ENCODE results near the gene CACNA2D3. TPM values are rescaled to one million over a fixed set of nuclear protein-coding genes. Genes with fewer than 3 reads are reported as not detected.

CACNA2D3 gene
- polyA plus RNA-seq, 3 donors: 8.3 to 21.5 (median 10.4) TPM

DNA sequence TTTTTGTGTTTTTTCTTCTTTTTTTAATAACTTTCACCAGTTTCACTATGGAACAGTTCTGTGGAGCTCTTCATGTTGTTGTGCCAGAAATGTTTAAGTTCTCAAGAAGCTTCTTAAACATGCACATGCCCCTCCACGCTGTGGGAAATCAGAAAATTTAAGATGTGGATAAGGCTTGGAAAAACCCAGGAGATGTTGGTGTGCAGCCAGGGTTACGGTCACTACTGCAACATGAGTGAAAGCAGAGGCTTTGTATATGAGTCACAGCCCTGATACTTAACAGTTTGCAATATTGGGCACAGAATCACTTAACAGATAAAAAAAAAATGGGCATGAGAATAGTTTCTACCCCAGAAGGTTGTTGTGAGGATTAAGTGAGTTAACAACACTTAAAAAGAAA, 405.6 kb downstream of the CACNA2D3 start:
- peaks cover 5 to 23% (median 7%) of the 10 kb centered on the region in 7 donors for H3K9me3 Mint-ChIP-seq
- TF ChIP-seq CTCF (IDR thresholded peaks at IDR 0.05): no peak
- H3K9me3 ChIP-seq (replicated peaks in 1 of 2; ENCODE audit: control insufficient read depth in 1 of 2, insufficient read depth in 1 of 2, low read length in 2 of 2): peaks cover 11 to 12% of the 10 kb centered on the region in 2 donors
- H3K27ac Mint-ChIP-seq: no peak overlapping the region
- no peak overlapping the region for H3K27ac ChIP-seq (ENCODE audit: low read depth in 1 of 2, low read length in 2 of 2)
- no peak overlapping the region for H3K4me2 ChIP-seq (replicated peaks; ENCODE audit: extremely low read depth, low read length, poor library complexity, severe bottlenecking)
- no peaks in the 10 kb centered on the region for H3K4me1 ChIP-seq (ENCODE audit: control insufficient read depth in 1 of 2, insufficient read depth in 2 of 2, low read length in 2 of 2)
- H3K27me3 ChIP-seq (ENCODE audit: control insufficient read depth in 2 of 2, insufficient read depth in 2 of 2, low read length in 2 of 2): no peaks in the 10 kb centered on the region
- no peak for DNase-seq
- intact Hi-C loops (cut with micrococcal nuclease): no loop called here
- H3K9ac ChIP-seq (ENCODE audit: insufficient read depth, low read length, poor library complexity, severe bottlenecking): no peak overlapping the region
- no peaks in the 10 kb centered on the region for H3K4me1 Mint-ChIP-seq
- H3K36me3 Mint-ChIP-seq: no peaks in the 10 kb centered on the region
- H3K4me3 ChIP-seq (replicated peaks in 1 of 3; ENCODE audit: low read depth in 2 of 3, low read length in 3 of 3): no peak overlapping the region
- no peak overlapping the region for H3K4me3 Mint-ChIP-seq
- H3K27me3 Mint-ChIP-seq (ENCODE audit: low read depth in 3 of 3): peaks cover 0 to 3% (median 2%) of the 10 kb centered on the region in 3 donors
- no peak overlapping the region for H2AFZ ChIP-seq (ENCODE audit: insufficient read depth, low read depth, low read length, poor library complexity, severe bottlenecking)
- no peaks in the 10 kb centered on the region for H3K36me3 ChIP-seq (replicated peaks in 1 of 2; ENCODE audit: control insufficient read depth in 1 of 2, insufficient read depth in 2 of 2, low read length in 2 of 2)
- H3K79me2 ChIP-seq (ENCODE audit: insufficient read depth, low read length): no peaks in the 10 kb centered on the region
- WGBS (ENCODE audit: insufficient coverage): 80% methylated on average over 2 of the region's 2 CpGs
- no peaks in the 10 kb centered on the region for H4K20me1 ChIP-seq (ENCODE audit: insufficient read depth, low read length)

GRCh38 chr3:54528668-54529067, 406.3 kb downstream of the CACNA2D3 start:
- Histone ChIP-seq H3K36me3 (replicated peaks in 1 of 2; ENCODE audit: control insufficient read depth in 1 of 2, insufficient read depth in 2 of 2, low read length in 2 of 2) (no peaks in the 10 kb centered on the region), H3K4me1 (ENCODE audit: control insufficient read depth in 1 of 2, insufficient read depth in 2 of 2, low read length in 2 of 2) (no peaks in the 10 kb centered on the region), H2AFZ (ENCODE audit: insufficient read depth, low read depth, low read length, poor library complexity, severe bottlenecking) (no peak overlapping the region), H3K27ac (ENCODE audit: low read depth in 1 of 2, low read length in 2 of 2) (no peak overlapping the region), H3K4me2 (replicated peaks; ENCODE audit: extremely low read depth, low read length, poor library complexity, severe bottlenecking) (no peak overlapping the region), H3K79me2 (ENCODE audit: insufficient read depth, low read length) (no peaks in the 10 kb centered on the region), H4K20me1 (ENCODE audit: insufficient read depth, low read length) (no peaks in the 10 kb centered on the region), H3K9ac (ENCODE audit: insufficient read depth, low read length, poor library complexity, severe bottlenecking) (no peak overlapping the region), H3K9me3 (replicated peaks in 1 of 2; ENCODE audit: control insufficient read depth in 1 of 2, insufficient read depth in 1 of 2, low read length in 2 of 2) (peaks cover 11 to 12% of the 10 kb centered on the region in 2 donors), H3K27me3 (ENCODE audit: control insufficient read depth in 2 of 2, insufficient read depth in 2 of 2, low read length in 2 of 2) (no peaks in the 10 kb centered on the region), H3K4me3 (replicated peaks in 1 of 3; ENCODE audit: low read depth in 2 of 3, low read length in 3 of 3) (no peak overlapping the region)
- Mint-ChIP-seq H3K27ac (no peak overlapping the region), H3K27me3 (ENCODE audit: low read depth in 3 of 3) (peaks cover 0 to 3% (median 2%) of the 10 kb centered on the region in 3 donors), H3K9me3 (peaks cover 5 to 23% (median 7%) of the 10 kb centered on the region in 7 donors), H3K36me3 (no peaks in the 10 kb centered on the region), H3K4me1 (no peaks in the 10 kb centered on the region), H3K4me3 (no peak overlapping the region)
- no peak for DNase-seq
- TF ChIP-seq CTCF (IDR thresholded peaks at IDR 0.05): no peak
- WGBS (ENCODE audit: insufficient coverage): 100% methylated on average over 1 of the region's 3 CpGs
- intact Hi-C loops (cut with micrococcal nuclease): no loop called here

Measured in CD14-positive monocyte (primary cell).